ENCODE results near the gene OPCML. TPM values are rescaled to one million over a fixed set of nuclear protein-coding genes. Genes with fewer than 3 reads are reported as not detected.

The OPCML gene
- total RNA-seq, 1 experiment from 2014 or later, result not detected

DNA sequence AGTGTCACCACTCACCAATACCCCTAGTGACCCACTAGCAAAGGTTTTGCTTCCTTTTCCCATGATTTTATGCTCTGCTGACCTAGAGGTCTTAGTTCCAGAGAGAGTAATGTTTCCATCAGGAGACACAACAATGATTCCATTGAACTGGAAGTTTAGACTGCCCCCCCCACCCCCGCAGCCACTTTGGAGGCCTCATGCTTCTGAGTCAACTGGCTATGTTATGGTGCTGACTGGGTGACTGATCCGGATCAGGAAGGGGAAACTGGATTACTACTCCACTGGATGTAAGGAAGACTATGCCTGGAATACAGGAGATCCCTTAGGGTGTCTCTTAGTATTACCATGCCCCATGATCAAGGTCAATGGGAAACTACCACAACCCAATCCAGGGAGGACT, 633.6 kb downstream of the OPCML start:
- CTCF ChIA-PET, result no interaction called here

DNA sequence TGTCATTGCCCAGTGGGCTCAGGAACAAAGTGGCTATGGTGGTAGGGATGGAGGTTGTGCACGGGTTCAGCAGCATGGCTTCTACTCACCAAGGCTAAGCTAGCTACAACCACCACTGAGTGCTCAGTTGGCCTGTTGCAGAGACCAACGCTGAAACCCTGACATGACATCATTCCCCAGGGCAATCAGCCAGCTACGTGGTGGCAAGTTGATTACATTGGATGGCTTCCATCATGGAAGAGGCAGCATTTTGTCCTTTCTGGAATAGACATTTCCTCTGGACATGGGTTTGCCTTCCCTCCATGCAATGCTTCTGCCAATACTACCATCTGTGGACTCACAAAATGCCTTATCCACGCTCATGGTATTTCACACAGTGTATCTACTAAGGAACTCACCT, 634.3 kb downstream of the OPCML start:
- Histone ChIP-seq H3K36me3 (ENCODE audit: control insufficient read depth, insufficient read depth, low read length) (no peaks in the 10 kb centered on the region), H3K4me3 (ENCODE audit: low read depth in 2 of 2, low read length in 2 of 2) (no peak overlapping the region), H3K9me3 (ENCODE audit: control insufficient read depth, insufficient read depth, low read depth, low read length) (no peaks in the 10 kb centered on the region), H3K4me1 (ENCODE audit: control insufficient read depth, insufficient read depth, low read length) (no peaks in the 10 kb centered on the region), H3K27me3 (ENCODE audit: control insufficient read depth, insufficient read depth, low read length) (no peaks in the 10 kb centered on the region), H3K27ac (ENCODE audit: low read length) (no peak overlapping the region)
- ChIA-PET CTCF (no interaction called here), POLR2A (no interaction called here)
- DNase-seq (ENCODE audit: low read depth, low spot score) (no peak), ATAC-seq (no peak)
- no TSS peak for BruUV-seq (replicated peaks)
- TF ChIP-seq REST (IDR thresholded peaks at IDR 0.05; ENCODE audit: insufficient read depth in 1 of 2, low read depth in 2 of 2, low read length in 1 of 2) (no peak), TCF7L2 (IDR thresholded peaks at IDR 0.05; ENCODE audit: low read depth, low read length) (no peak), POLR2AphosphoS5 (IDR thresholded peaks at IDR 0.05; ENCODE audit: low read depth, low read length) (no peak), CTCF (IDR thresholded peaks at IDR 0.05) (no peak), SIN3A (IDR thresholded peaks at IDR 0.05; ENCODE audit: borderline replicate concordance, insufficient read depth, low read depth, low read length) (no peak)
- in situ Hi-C loops (cut with HindIII; ENCODE audit: low pct_unique_long_range_greater_than_20kb, low sequenced_read_pairs) (no loop called here), intact Hi-C loops (cut with micrococcal nuclease; ENCODE audit: unreplicated experiment) (no loop called here)

More for the DNA sequence above, 633.6 kb downstream of the OPCML start:
- intact Hi-C loops (cut with micrococcal nuclease; ENCODE audit: unreplicated experiment) (no loop called here), in situ Hi-C loops (cut with HindIII; ENCODE audit: low pct_unique_long_range_greater_than_20kb, low sequenced_read_pairs) (no loop called here)
- ATAC-seq, result no peak
- no peak overlapping the region for H3K27ac ChIP-seq (ENCODE audit: low read length)
- no peaks in the 10 kb centered on the region for H3K27me3 ChIP-seq (ENCODE audit: control insufficient read depth, insufficient read depth, low read length)
- BruUV-seq (replicated peaks), result no TSS peak
- H3K36me3 ChIP-seq (ENCODE audit: control insufficient read depth, insufficient read depth, low read length), result no peaks in the 10 kb centered on the region
- H3K4me3 ChIP-seq (ENCODE audit: low read depth in 2 of 2, low read length in 2 of 2), result no peak overlapping the region
- H3K4me1 ChIP-seq (ENCODE audit: control insufficient read depth, insufficient read depth, low read length), result no peaks in the 10 kb centered on the region
- POLR2A ChIA-PET, result no interaction called here
- no peak for DNase-seq (ENCODE audit: low read depth, low spot score)
- no peak for TF ChIP-seq CTCF (IDR thresholded peaks at IDR 0.05)
- no peak for TF ChIP-seq POLR2AphosphoS5 (IDR thresholded peaks at IDR 0.05; ENCODE audit: low read depth, low read length)
- TF ChIP-seq REST (IDR thresholded peaks at IDR 0.05; ENCODE audit: insufficient read depth in 1 of 2, low read depth in 2 of 2, low read length in 1 of 2), result no peak
- TF ChIP-seq SIN3A (IDR thresholded peaks at IDR 0.05; ENCODE audit: borderline replicate concordance, insufficient read depth, low read depth, low read length), result no peak
- TF ChIP-seq TCF7L2 (IDR thresholded peaks at IDR 0.05; ENCODE audit: low read depth, low read length), result no peak
- no peaks in the 10 kb centered on the region for H3K9me3 ChIP-seq (ENCODE audit: control insufficient read depth, insufficient read depth, low read depth, low read length)
